ENCODE measurements around the gene SEMA4B. TPM values are rescaled to one million over a fixed set of nuclear protein-coding genes. Genes with fewer than 3 reads are reported as not detected.

The SEMA4B gene
- total and polyA plus RNA-seq, 2 experiments from 2014 or later = 16.7 to 48.2 TPM

- Histone ChIP-seq H3K4me3 (peak overlapping the region; percentile 76), H3K27me3 (ENCODE audit: insufficient read depth) (no peaks in the 10 kb centered on the region), H3K4me1 (ENCODE audit: insufficient read depth) (peaks cover 20% of the 10 kb centered on the region), H4K20me1 (replicated peaks; ENCODE audit: insufficient read depth) (peaks cover 32% of the 10 kb centered on the region), H3K36me3 (ENCODE audit: insufficient read depth) (peaks cover 17% of the 10 kb centered on the region), H3K79me2 (replicated peaks; ENCODE audit: insufficient read depth) (peaks cover 61% of the 10 kb centered on the region), H3K9me2 (ENCODE audit: insufficient read depth) (no peaks in the 10 kb centered on the region), H3F3A (replicated peaks; ENCODE audit: low read depth) (peaks cover 13% of the 10 kb centered on the region; the same call in 1 of the 2 replicates), H3K27ac (ENCODE audit: low read depth) (peak overlapping the region; percentile 96), H2AFZ (no peak overlapping the region), H3K4me2 (peak overlapping the region; percentile 89)
- TF ChIP-seq ZNF331 (CRISPR knock-in tag; IDR thresholded peaks at IDR 0.05; ENCODE audit: low read depth) (no peak), CREB1 (CRISPR knock-in tag; IDR thresholded peaks at IDR 0.05; ENCODE audit: low read depth) (no peak), EZH2phosphoT487 (IDR thresholded peaks at IDR 0.05; ENCODE audit: unreplicated experiment) (no peak), ZNF462 (CRISPR knock-in tag; IDR thresholded peaks at IDR 0.05) (no peak), JUNB (IDR thresholded peaks at IDR 0.05; ENCODE audit: unreplicated experiment) (no peak), REST (IDR thresholded peaks at IDR 0.05; ENCODE audit: unreplicated experiment) (no peak), CTCF (conservative IDR thresholded peaks at IDR 0.05; ENCODE audit: low read depth in 2 of 2) (no peak), NANOG (IDR thresholded peaks at IDR 0.05; ENCODE audit: borderline replicate concordance) (no peak), POLR2AphosphoS5 (IDR thresholded peaks at IDR 0.05; ENCODE audit: low read depth) (no peak), ZNF114 (CRISPR knock-in tag; IDR thresholded peaks at IDR 0.05) (no peak), ETS1 (IDR thresholded peaks at IDR 0.05) (no peak)
- DNase-seq (ENCODE audit: low spot score) (no peak), ATAC-seq (no peak)
- peaks cover 14% of the 10 kb centered on the region for H3K27me3 Mint-ChIP-seq (ENCODE audit: insufficient read depth, low read depth, poor library complexity)
- H3K4me1 Mint-ChIP-seq = peaks cover 28% of the 10 kb centered on the region
- H3K36me3 Mint-ChIP-seq (ENCODE audit: low read depth) = peaks cover 49% of the 10 kb centered on the region
- peak overlapping the region; percentile 98 for H3K4me3 Mint-ChIP-seq
- peak overlapping the region; percentile 74 for H3K27ac Mint-ChIP-seq
- H3K9me3 Mint-ChIP-seq = no peaks in the 10 kb centered on the region
Measured at GRCh38 chr15:90266485-90266884, 65.4 kb downstream of the SEMA4B start.

Measured in GM23338 (cell line).